GM19025 (cell line): ENCODE results near the gene RFTN1.

ENCODE experiments used
- ATAC-seq: cut with Tn5 transposase; IDR thresholded peaks from one replicate; pipeline ENCODE4 v1.9.1; 2021; ENCODE audit warnings: mild to moderate bottlenecking, low read depth, moderate library complexity; ENCODE audit not compliant: unreplicated experiment

RFTN1 gene

GRCh38 chr3:16513141-16514020, at the start of gene RFTN1:
Gene RFTN1 (minus strand): TSS chr3:16513699. CDS start chr3:16493869, 19,830 bp downstream.
- ATAC-seq = no peak

GRCh38 chr3:16559653-16560365, 46.3 kb upstream of the RFTN1 start:
- no peak for ATAC-seq

GRCh38 chr3:16554126-16554525, 40.6 kb upstream of the RFTN1 start:
- ATAC-seq = no peak

- no peak for ATAC-seq
Observed at GRCh38 chr3:16552757-16553156, 39.3 kb upstream of the RFTN1 start.

- no peak for ATAC-seq
Observed at GRCh38 chr3:16551342-16551976, 38.0 kb upstream of the RFTN1 start.

GRCh38 chr3:16550676-16551341, 37.3 kb upstream of the RFTN1 start:
- ATAC-seq = peak; percentile 79

GRCh38 chr3:16550305-16550675, 36.8 kb upstream of the RFTN1 start:
- ATAC-seq = peak; percentile 37

- ATAC-seq = no peak
Observed at GRCh38 chr3:16548721-16549120, 35.2 kb upstream of the RFTN1 start.

GRCh38 chr3:16547561-16548357, 34.3 kb upstream of the RFTN1 start:
- no peak for ATAC-seq

GRCh38 chr3:16546186-16547010, 32.9 kb upstream of the RFTN1 start:
- no peak for ATAC-seq

- ATAC-seq = no peak
Observed at GRCh38 chr3:16545413-16546185, 32.1 kb upstream of the RFTN1 start.

GRCh38 chr3:16543242-16543864, 29.9 kb upstream of the RFTN1 start:
- no peak for ATAC-seq

GRCh38 chr3:16538507-16538906, 25.0 kb upstream of the RFTN1 start:
- ATAC-seq = no peak

GRCh38 chr3:16536996-16537395, 23.5 kb upstream of the RFTN1 start:
- ATAC-seq = no peak

GRCh38 chr3:16536344-16536663, 22.8 kb upstream of the RFTN1 start:
- ATAC-seq = no peak

GRCh38 chr3:16534640-16535262, 21.3 kb upstream of the RFTN1 start:
- no peak for ATAC-seq

- no peak for ATAC-seq
Observed at GRCh38 chr3:16533928-16534574, 20.6 kb upstream of the RFTN1 start.
